LHCN-M2 (cell line): Measurements from ENCODE around the gene TCF23. TPM values are rescaled to one million over a fixed set of nuclear protein-coding genes. Genes with fewer than 3 reads are reported as not detected.
"Not testable (repeated sequence)": the region's sequence is repeated elsewhere in the genome, so short reads cannot be mapped to it uniquely, and the experiment has no call there.

Experiments used
- DNase-seq: peaks from one replicate; pipeline ENCODE4 v3.0.0-alpha.2; 2012; ENCODE audit warnings: low read depth
- polyA plus RNA-seq: library from polyadenylated mRNA; unstranded; fragments of >200 nt; gene quantifications from one replicate; pipeline ENCODE4 v1.2.1, GENCODE V29; 2012; ENCODE audit warnings: missing spikeins
- total RNA-seq: library from RNA; depleted of rRNA; stranded (reverse); fragments of >200 nt; gene quantifications from 2 replicates; pipeline ENCODE4 v1.2.3, GENCODE V29; 2014; rRNA removed

TCF23 gene
- total RNA-seq: not detected in 2 replicates
- not detected for polyA plus RNA-seq

GRCh38 chr2:27148801-27149439, at the start of gene TCF23:
Gene TCF23 (plus strand): TSS chr2:27149004. CDS start chr2:27149134, 130 bp downstream.
- no peak for DNase-seq

- no peak for DNase-seq
Observed at GRCh38 chr2:27099334-27099955, 49.4 kb upstream of the TCF23 start.

- DNase-seq: no peak
Observed at GRCh38 chr2:27100036-27100435, 48.8 kb upstream of the TCF23 start.

GRCh38 chr2:27102329-27102728, 46.5 kb upstream of the TCF23 start:
- no peak for DNase-seq

GRCh38 chr2:27105981-27106380, 42.8 kb upstream of the TCF23 start:
- DNase-seq: no peak

- no peak for DNase-seq
Observed at GRCh38 chr2:27108221-27108620, 40.6 kb upstream of the TCF23 start.

- no peak for DNase-seq
Observed at GRCh38 chr2:27109083-27109482, 39.7 kb upstream of the TCF23 start.

GRCh38 chr2:27110603-27111352, 38.0 kb upstream of the TCF23 start:
- DNase-seq: not testable (repeated sequence)

- not testable (repeated sequence) for DNase-seq
Observed at GRCh38 chr2:27111392-27112078, 37.3 kb upstream of the TCF23 start.

- DNase-seq: no peak
Observed at GRCh38 chr2:27115519-27115918, 33.3 kb upstream of the TCF23 start.

GRCh38 chr2:27117995-27118524, 30.7 kb upstream of the TCF23 start:
- DNase-seq: no peak

GRCh38 chr2:27118525-27119329, 30.1 kb upstream of the TCF23 start, which contains the start of gene CGREF1:
Gene CGREF1 (minus strand): TSS chr2:27119128. CDS start chr2:27104366, 14,762 bp downstream.
- DNase-seq: no peak

GRCh38 chr2:27119330-27119670, 29.5 kb upstream of the TCF23 start:
- DNase-seq: not testable (repeated sequence)

- no peak for DNase-seq
Observed at GRCh38 chr2:27121906-27122305, 26.9 kb upstream of the TCF23 start.

GRCh38 chr2:27122791-27123190, 26.0 kb upstream of the TCF23 start:
- no peak for DNase-seq

- no peak for DNase-seq
Observed at GRCh38 chr2:27123302-27124150, 25.3 kb upstream of the TCF23 start, which contains the start of gene ABHD1. Gene ABHD1 (plus strand): TSS chr2:27123815. CDS start chr2:27123949, 134 bp downstream.

GRCh38 chr2:27125104-27125503, 23.7 kb upstream of the TCF23 start:
- DNase-seq: no peak

GRCh38 chr2:27126252-27126710, 22.5 kb upstream of the TCF23 start:
- DNase-seq: no peak

GRCh38 chr2:27127883-27128667, 20.7 kb upstream of the TCF23 start:
- DNase-seq: no peak
